Measurements from ENCODE around the gene KCNQ5.

- TF ChIP-seq CTCF (IDR thresholded peaks at IDR 0.05 in 2 of 3, conservative IDR thresholded peaks at IDR 0.05 in 1 of 3; ENCODE audit: control insufficient read depth in 2 of 3, extremely low read depth in 1 of 3, insufficient read depth in 1 of 3, low read depth in 3 of 3, low read length in 3 of 3) (no peak), RFX5 (IDR thresholded peaks at IDR 0.05; ENCODE audit: low read depth, low read length) (no peak), CBFB (IDR thresholded peaks at IDR 0.05; ENCODE audit: low read depth) (no peak), PBX3 (IDR thresholded peaks at IDR 0.05; ENCODE audit: insufficient replicate concordance, low read depth, low read length) (no peak), FOS (IDR thresholded peaks at IDR 0.05; ENCODE audit: borderline replicate concordance, extremely low read depth, insufficient read length) (no peak), EZH2 (IDR thresholded peaks at IDR 0.05; ENCODE audit: borderline replicate concordance, control insufficient read depth, low read depth, low read length) (no peak), GABPA (IDR thresholded peaks at IDR 0.05; ENCODE audit: low read depth) (no peak), ZBED1 (IDR thresholded peaks at IDR 0.05; ENCODE audit: borderline replicate concordance) (no peak), PKNOX1 (IDR thresholded peaks at IDR 0.05) (no peak), PRDM15 (CRISPR knock-in tag; IDR thresholded peaks at IDR 0.05) (no peak), MXI1 (IDR thresholded peaks at IDR 0.05; ENCODE audit: low read depth, low read length) (no peak)
Observed at GRCh38 chr6:73233048-73233447, 611.2 kb downstream of the KCNQ5 start.

Measured in GM12878 (cell line).